ENCODE measurements around the gene SFXN5.

Gene SFXN5

DNA sequence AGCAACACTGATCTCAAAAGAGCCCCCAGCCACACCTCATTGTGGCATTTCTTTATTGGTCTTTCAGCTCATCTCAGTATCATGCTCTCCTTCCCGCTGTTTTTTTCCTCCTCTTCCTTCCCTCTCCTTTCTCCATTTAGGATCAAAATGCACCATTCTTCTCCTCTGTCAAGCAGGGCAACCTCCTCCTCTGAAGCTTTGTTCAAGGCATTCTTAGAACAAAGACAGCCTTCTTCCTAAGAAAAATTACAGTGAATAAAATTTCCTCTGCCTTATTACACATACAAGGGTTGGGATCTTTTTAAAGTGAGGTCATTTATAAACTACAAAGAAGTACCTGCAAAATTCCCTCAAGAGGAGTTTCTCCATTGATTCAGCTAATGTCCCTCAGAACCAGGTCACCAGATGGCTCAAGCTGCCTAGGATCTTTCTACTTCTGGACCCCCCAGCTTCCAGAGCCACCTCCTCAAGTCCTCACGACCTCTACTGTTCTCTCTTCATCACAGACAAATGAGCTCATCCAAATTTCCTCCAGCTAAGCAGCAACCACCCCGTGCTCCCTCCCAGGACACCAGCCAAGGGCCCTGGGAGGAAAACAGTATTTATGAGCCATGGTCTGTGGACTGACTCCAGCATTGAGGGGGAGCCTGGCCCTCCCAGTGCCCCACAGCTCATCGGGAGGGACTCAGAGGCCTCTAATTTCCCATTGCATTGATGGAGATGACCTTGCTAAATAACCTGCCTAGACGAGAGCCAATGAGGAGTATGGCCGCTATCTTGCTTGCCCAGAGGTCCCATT lies 18.0 kb downstream of the SFXN5 start:
- DNase-seq (ENCODE audit: low read depth, low spot score): no peak

DNA sequence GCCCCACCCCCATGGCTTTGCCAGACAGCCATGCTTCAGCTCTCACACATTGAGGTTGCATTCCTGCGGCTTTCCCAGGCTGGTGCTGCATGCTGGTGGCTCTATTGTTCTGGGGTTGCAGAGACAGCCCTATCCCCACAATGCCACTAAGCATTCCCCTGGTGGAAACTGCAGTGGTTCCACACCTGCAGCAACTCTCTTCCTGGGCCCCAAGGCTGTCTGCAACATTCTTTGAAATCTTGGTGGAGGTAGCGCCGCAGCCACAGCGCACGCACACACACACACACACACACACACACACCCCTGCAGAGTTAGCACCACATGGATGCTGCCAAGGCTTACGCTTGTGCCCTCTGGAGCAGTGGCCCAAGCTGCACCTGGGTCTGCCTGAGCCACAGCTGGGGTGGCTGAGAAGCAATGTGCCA lies 21.4 kb downstream of the SFXN5 start:
- DNase-seq (ENCODE audit: low read depth, low spot score): peak; percentile 93

DNA sequence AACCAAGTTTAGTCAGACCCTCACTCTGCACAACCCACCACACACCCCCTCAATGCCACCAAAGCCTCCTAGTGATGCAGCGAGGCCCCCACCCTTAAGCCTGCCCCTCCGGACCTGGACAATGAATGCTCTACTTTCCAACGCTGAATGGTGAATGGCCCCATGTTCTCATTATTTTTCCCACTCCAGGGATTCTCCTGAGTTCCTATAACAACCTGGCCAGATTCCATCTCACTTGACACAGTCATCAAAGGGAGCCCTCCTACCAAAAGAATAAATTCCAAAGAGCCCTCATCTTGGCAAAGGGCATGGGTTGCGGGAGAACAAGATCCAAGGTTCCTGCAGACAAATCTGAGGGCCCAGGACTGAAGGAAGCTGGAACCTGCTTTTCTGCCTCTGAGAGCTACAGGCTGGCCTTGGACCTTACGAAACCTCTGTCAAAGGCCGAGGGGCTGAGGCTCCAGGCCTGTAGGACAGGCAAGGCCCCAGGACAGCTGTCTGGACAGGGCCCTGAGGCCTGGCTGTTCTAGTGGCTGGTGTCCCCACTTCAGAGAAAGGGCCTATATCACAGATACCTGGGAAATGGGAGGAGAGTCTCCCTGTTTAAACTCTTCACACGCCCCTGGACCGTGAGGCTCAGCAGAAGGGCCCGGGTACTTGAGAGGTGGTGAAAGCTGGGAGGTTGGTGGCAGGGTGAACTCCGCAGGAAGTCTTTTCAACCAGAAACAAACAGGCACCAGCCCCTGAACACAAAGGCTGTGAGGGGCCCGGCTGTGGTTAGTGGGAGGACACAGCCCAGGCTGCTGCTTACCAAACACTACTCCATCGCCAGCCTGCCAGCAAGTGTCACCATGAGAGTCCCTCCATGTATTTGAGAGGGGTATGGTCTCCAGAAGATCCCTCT lies 27.3 kb downstream of the SFXN5 start:
- peak; percentile 45 for DNase-seq (ENCODE audit: low read depth, low spot score)

DNA sequence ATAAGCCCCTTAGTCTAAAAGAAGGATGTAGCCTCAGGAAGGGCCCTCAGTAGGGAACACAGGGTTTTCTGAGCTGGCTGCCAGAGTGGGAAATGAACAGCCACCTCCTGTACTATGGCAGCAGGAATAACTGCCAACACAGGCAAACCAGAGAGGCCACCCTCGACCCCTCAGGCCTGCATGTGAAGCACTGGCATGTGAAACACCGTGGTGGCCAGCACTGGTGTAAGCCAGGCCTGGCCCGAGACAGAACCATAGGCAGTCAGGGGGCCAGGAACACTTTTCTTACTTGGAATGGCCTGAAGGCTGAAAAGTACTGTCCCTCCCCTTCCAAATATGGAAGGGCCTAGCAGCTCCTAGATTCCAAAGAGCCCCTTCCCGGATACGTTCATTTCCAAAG lies 28.2 kb downstream of the SFXN5 start:
- DNase-seq (ENCODE audit: low read depth, low spot score): peak; percentile 74

DNA sequence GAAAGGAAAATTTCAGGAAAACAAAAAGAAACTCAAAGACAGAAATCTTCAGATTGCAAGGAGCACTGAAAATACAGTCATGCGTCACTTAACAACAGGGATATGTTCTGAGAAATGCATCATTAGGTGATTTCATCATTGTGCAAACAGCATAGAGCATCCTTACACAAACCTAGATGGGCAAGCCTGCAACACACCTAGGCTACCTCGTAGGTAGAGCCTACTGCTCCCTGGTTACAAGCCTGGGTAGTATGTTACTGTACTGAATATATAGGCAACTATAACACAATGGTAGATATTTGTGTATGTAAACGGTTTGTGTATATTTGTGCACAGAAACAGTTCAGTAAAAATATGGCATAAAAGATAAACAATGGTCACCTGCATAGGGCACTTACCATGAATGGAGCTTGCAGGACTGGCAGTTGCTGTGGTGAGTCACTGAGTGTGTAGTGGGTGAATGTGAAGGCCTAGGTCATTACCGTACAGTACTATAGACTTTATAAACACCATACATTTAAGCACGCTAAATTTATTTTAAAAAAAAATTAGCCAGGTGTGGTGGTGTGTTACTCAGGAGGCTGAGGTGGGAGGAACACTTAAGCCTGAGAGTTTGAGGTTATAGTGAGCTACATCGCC lies 33.4 kb downstream of the SFXN5 start:
- DNase-seq (ENCODE audit: low read depth, low spot score): no peak

DNA sequence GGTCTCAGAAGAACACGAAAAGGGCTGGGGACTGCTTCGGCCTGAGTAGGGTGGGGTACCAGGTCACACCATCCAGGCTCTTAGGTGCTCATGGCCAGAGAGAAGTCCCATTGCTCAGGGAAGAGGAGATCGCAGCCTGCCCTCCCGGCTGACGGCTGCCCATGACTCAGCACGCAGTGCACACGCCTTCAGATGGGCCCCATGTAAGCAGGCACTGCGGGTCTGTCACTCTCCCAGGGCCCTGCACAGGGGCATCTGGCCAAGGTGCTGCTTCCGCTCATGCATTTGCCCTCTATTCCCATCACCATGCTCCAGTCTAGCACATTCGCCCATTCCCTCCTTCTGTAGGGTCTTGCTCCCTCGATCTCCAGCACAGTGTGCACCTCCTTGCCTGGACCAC lies 34.7 kb downstream of the SFXN5 start:
- DNase-seq (ENCODE audit: low read depth, low spot score): peak; percentile 18

DNA sequence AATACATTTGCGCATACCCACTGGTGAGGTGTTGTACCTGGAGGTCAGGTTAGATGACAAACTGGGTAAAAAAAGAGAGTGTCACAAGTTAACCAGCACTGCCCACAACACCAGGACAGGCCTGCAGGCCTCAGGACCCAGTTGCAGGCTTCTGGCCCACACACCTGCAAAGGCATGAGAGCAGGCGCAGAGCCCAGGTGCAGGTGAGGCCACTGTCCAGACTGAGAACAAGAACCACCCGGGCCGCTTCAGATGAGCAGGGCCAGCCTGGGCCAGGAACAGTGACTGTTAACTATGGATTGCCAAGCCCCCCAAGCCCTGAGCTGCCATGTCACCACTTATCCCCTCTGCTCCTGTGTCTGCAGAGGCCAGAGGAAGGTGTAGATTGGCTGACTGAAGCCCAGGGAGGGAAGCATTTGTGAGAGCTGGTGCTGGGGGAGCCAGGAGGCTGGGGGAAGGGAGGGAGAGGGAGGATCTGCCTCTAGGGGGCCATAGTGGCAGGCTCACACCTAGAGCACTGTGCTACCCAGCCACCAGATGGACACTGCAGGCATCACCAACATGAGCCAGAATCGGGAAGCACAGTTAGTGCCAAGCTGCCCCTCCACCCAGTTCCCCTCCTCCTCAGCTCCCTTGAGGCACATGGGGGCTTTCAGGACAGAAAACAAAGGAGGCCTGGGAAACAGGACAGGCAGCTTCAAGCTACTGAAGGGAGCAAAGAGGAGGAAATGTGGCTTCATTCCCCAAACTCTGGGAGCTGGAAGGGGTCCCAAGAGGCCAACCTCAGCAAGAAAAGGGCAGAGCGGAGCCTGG lies 35.4 kb downstream of the SFXN5 start:
- peak; percentile 67 for DNase-seq (ENCODE audit: low read depth, low spot score)

DNA sequence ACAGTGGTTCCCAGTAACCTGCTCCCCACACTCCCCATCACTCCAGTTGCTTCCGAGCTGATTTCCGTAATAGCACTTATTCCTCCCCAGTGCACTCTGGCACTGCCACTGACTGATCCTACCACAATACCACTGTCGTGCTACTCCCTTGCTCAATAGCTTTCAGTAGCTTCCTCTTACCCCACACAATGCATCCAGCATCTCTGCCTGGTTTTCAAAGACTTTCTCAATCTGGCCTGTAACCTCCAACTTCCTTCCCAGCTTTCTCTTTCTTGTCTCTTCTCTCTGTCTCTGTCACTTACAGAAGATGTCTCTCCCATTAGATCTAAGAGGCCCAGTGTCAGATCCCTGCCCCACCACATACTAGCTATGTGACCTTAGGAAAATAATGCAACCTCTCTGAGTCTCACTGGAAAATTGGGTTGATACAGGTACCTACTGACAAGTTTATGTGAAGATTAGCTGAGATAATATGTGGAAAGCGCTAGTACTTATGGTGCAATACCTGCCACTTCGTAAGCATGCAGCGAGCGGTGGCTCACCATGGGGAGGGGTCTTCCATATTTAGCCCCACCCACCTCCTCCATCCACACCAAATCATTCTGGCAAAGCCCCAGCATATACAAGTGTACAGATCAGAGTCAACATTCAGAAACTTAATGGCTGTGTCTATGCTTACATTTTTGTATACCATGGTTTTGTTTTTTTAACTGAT lies 36.7 kb downstream of the SFXN5 start:
- DNase-seq (ENCODE audit: low read depth, low spot score): no peak

DNA sequence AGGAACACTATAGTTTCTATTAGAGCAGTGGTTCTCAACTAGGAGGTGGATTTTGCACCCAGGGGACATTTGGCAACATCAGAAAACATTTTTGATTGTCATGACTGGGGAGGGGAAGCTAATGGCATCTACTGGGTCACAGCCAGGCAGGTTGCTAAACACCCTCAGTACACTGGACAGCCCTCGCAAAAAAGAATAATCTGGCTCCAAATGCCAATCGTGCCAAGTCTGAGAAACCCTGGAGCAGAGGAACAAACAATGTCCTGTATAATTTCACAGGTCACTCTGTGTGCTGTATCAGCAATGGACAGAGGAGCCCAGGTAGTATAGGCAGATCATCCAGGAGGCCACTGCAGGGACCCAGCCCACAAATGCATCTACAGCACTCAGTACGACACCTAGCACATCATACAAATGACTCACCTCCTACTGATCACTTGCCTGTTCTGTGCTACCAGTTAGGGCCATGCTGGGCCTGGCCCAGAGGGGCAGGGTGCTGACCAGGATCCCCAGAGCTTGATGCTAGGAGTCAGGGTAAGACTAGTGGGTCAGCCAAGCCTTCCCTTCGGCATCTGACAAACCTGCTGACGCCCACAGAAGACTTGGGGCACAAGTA lies 37.6 kb downstream of the SFXN5 start:
- no peak for DNase-seq (ENCODE audit: low read depth, low spot score)

DNA sequence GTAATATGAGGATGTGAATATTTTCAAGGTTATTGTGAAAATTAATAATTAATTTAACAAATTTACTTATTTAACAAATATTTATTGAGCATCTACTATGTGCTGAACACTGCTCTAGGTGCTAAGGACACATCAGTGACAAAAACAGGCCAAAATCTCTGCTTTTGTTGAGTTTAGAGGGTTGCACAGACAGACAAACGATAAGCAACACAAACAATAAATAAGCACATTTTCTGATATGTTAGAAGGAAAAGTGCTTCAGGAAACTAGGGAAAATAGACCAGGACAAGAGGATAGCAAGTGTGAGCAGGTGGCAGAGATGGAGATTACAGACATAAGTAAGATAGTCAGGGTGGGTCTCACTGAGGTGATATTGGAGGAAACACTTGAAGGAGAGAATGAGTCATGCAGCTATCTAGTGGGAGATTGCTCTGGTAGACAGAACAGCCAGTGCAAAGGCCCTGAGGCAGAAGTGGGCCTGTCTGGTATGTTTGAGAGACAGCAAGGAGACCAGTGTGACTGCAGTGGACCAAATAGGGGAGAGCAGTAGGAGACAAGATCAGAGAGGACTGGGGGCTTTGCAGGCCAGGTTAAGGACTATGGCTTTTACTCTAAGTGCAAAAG lies 38.3 kb downstream of the SFXN5 start:
- DNase-seq (ENCODE audit: low read depth, low spot score): peak; percentile 55

DNA sequence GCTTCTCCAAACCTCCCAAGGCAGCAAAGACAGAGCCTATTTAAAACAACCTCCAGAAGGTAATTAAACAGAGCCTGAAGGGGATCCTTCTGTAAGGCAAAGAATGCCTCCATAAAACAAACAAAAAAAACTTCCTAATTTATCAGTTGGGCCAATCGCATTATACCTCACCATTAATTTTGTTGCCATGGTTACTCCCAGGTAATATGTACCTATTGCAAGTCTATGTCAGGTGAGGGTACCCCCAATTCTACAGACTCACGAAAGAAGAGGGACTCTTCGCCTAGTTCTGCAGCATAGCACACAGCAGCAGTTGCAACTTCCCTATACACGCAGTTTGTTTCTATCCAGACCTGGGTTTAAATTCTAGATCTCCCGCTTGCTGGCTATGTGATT lies 38.8 kb downstream of the SFXN5 start:
- DNase-seq (ENCODE audit: low read depth, low spot score): no peak

DNA sequence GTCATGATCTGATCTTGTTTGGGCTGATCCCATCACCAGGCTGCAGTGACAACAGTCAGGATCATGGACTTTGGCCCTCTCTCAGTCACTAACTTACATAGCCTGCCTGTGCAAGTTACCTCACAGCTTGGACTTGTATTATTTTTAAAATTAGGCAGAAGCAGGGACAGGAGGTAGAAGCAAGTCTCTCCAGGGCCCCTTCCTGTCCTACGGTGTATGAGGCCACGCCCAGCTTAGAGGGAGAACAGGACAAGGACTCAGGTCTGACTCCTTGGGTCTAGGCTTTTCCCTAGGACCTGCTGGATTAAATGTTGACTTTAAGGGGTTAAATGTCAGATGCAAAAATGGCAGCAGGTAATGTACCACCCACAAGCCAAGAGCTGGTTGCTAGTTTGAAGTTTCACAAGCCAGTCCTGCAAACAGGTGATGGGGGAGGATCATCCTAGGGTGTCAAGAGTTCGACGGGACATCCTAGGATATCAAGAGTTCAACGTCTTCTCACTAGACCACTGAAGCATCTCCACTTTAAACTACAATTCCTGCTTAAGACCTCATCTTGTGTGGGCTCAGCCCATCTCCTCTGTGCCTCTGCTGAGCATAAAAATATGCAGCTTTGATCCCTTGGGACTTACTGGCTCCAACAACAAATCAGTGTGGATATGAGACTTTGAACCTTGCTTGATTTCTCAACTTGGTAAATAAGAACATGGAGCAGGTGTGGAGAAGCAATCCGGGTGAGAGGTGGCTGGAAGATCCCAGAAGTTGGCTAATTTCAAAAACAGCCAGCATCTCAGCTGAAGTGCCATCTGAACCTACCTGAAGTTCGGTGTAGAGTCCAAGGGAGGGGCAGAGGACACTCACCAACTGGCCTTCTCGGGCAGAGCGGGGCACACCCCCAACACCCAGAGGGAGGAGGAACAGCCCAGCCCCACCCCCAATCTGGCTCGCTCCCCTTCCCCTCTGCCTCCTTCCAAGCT lies 39.5 kb downstream of the SFXN5 start:
- DNase-seq (ENCODE audit: low read depth, low spot score): no peak

DNA sequence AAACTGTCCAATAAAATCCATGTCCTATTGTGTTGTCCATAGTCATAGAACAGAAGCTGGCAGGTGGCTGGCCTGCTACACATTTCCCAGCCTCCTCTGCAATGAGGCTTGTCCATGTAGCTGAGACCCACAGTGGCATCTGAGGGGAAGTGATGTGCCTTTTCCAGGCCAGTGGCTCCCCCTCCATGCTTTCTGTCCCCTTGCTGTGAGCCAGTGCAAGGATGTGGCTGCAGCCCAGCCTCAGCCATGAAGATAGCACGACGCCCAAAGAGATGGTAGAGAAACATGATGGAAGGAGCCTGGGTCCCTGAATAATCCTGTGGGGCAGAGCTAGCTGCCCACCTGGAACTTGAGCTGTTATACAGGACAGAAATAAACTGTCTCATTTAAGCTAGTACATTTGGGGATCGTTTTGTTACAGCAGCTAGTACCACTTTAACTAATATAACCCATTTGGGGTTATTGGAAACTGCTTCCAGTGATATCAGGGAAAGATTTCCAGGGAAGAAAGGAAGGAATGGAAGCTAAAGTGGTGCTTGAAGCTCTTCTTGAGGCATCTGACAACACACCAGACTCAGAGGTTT lies 40.3 kb downstream of the SFXN5 start:
- no peak for DNase-seq (ENCODE audit: low read depth, low spot score)

DNA sequence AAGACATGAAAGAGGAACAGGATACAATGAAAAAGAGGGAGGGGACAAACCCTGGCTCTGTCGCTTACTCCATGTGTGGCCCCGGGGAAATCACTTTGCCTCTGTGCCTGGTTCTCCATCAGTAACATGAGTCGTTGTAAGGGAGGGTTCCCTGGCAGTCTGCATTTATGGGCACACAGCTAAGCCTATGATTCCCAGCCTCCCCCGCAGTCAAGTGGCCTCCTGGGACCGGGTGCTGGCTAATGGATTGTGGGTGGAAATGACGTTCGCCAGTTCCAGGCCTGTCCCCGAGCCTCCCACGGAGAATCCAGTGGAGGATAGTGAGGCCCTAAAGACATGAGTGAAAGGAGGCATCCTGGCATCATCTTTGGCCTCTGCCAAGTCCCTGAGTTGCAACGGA lies 42.7 kb downstream of the SFXN5 start:
- DNase-seq (ENCODE audit: low read depth, low spot score): no peak

DNA sequence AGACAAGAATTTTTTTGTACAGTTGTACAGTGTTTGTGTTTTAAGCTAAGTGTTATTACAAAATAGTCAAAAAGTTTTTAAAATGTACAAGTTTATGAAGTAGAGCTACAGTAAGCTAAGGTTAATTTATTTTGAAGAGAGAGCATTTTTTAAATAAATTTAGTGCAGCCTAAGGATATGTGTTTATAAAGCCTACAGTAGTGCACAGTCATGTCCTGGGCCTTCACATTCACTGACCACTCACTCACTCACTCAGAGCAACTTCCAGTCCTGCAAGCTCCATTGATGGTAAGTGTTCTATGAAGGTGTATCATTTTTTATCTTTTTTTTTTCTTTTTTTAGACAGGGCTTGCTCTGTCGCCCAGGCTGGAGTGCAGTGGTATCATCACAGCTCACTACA lies 44.2 kb downstream of the SFXN5 start:
- DNase-seq (ENCODE audit: low read depth, low spot score): no peak

DNA sequence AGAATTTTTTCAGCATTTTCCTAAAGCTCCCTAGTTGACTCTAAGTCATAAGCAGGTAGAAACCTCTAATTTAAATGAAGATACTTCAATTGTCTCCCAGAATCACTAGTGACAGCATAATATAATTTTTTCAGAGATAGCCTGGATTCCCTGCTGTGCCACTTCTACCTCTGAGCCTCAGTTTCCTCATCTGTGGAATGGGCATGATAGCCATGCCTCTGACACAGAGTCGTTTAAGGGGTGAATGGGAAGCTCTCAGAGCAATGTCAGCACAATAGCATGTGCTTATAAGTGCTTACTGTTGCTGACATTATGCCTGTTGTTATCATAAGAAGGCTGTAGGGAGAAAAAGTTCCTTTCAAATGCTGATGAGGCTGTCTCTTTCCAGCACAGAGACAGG lies 48.0 kb downstream of the SFXN5 start:
- no peak for DNase-seq (ENCODE audit: low read depth, low spot score)

DNA sequence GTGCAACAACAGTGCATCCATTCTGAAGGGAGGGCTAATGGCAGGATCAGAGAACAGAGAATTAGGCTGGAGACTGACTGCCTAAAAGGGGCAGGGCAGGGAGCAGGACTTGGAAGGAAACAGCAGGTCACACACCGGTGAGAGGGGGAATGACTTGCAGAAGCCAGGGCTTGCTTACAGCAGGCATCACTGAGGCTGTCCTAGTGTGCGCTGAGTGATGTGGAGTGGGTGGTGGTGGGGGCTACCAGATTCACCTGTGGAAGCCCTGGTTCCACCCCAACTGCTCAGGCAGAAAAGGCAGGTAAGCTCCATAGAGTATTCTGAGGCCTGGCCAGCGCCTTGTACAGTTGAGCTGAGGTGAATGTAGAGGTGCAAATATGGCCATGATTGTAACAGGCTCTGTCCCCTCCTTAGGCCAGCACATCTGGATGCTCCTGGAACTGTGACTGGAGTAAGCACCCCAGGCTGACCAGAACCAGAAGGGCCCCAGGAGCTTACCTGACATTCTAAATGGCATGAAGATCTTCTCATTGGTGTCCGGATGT lies 49.4 kb downstream of the SFXN5 start:
- DNase-seq (ENCODE audit: low read depth, low spot score): no peak

DNA sequence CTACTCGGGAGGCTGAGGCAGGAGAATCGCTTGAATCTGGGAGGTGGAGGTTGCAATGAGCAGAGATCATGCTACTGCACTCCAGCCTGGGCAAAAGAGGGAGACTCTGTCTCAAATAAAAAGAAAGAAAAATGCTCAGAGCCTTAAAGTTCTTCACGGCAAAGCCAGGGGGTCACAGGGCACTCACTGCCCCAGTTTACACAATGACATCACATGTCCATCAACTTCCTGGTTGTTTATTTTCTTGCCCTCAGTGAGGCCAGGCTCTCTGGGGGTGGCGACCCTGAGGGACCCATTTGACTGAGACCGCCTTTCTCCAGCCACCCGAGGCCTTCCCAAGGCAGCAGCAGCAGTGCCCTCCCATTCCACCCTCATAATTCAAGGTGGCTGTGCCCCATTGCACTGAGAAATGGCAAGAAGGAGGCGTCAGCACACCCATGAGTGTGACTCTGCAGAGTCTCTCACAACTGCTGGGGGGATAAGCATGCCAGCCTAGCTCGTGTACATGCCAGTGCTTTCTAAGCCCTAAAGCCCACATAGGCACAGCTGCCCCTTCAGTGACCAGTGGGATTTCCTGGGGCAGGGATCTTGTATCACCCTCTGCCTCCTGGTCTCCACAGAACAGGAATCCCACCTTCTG lies 50.0 kb downstream of the SFXN5 start:
- DNase-seq (ENCODE audit: low read depth, low spot score): no peak

All from ELF-1 (cell line).